ENCODE measurements around the gene ERN1. TPM values are rescaled to one million over a fixed set of nuclear protein-coding genes. Genes with fewer than 3 reads are reported as not detected.

ERN1 gene
- total and polyA plus RNA-seq, 2 of the 13 experiments (the other 11 are each of a cell fraction or from before 2014, with no cell fraction given), result 6.0 to 12.7 TPM

DNA sequence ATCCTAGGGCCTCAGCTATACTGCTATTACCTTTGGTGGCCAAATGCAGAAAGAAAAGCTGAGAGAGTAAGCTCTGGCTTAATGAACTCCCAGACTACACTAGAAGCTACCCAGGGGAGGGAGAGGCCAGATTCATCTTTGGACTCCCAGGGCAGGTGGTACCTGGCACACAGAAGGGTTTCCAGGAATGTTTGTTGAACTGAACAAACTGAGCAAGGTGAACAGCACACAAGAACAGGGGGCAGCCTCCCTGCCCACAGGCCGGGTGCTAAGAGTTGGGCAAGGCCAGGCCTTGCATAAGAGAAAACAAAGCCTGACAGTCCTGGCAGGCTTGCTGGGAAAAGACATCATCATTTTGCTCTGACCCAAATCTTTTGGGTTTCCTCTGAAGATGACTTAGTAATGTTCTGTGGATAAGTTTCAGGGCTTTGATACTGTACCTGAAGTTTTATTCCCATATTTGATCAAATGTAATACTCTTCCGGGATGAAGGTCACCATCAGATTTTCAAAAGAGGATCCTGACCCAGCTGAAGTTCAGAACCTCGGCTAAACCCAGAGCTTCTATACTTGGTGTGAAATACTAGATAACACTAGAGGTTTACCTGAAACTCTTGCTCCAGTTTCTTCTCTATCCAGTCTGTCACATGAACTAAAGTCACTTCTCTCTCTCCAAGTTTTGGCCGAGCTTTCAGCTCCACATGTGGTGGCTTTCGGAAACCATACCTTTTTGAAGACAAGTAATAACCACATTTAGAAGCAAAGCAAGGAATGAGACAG, 20.5 kb upstream of the ERN1 start (continued):
- TF ChIP-seq GABPB1 (CRISPR knock-in tag; IDR thresholded peaks at IDR 0.05) (peak; percentile 61), HOXA7 (CRISPR knock-in tag; IDR thresholded peaks at IDR 0.05) (no peak), ZNF7 (CRISPR knock-in tag; IDR thresholded peaks at IDR 0.05) (peak; percentile 67; the same call in 1 of the 2 replicates), NCOA5 (CRISPR knock-in tag; IDR thresholded peaks at IDR 0.05) (no peak; the same call in 1 of the 2 replicates), NCOA2 (CRISPR knock-in tag; IDR thresholded peaks at IDR 0.05) (peak; percentile 99), RBM22 (optimal IDR thresholded peaks at IDR 0.05; ENCODE audit: low read length) (peak; percentile 75), ZNF703 (CRISPR knock-in tag; IDR thresholded peaks at IDR 0.05; ENCODE audit: borderline replicate concordance) (peak; percentile 92), ZNF556 (CRISPR knock-in tag; IDR thresholded peaks at IDR 0.05; ENCODE audit: borderline replicate concordance) (peak; percentile 97), ZFP36 (IDR thresholded peaks at IDR 0.05; ENCODE audit: borderline replicate concordance, low read depth, low read length, partially characterized antibody) (no peak), ZNF781 (CRISPR knock-in tag; IDR thresholded peaks at IDR 0.05; ENCODE audit: borderline replicate concordance, not compliant biosample characterization) (peak; percentile 95), ZNF335 (CRISPR knock-in tag; IDR thresholded peaks at IDR 0.05) (peak; percentile 78), ZNF414 (CRISPR knock-in tag; IDR thresholded peaks at IDR 0.05) (no peak; the same call in 1 of the 2 replicates), MLX (CRISPR knock-in tag; IDR thresholded peaks at IDR 0.05) (peak; percentile 84), TBX3 (IDR thresholded peaks at IDR 0.05; ENCODE audit: borderline replicate concordance) (peak; percentile 96), HNF1B (CRISPR knock-in tag; IDR thresholded peaks at IDR 0.05) (peak; percentile 96), BRF2 (CRISPR knock-in tag; IDR thresholded peaks at IDR 0.05) (peak; percentile 94; the same call in 1 of the 2 replicates), ZMAT3 (CRISPR knock-in tag; conservative IDR thresholded peaks at IDR 0.05) (peak; percentile 74; the same call in 1 of the 2 replicates), MED1 (CRISPR knock-in tag; IDR thresholded peaks at IDR 0.05) (peak; percentile 99), ZFP82 (CRISPR knock-in tag; IDR thresholded peaks at IDR 0.05; ENCODE audit: borderline replicate concordance) (no peak), ZNF350 (CRISPR knock-in tag; IDR thresholded peaks at IDR 0.05; ENCODE audit: borderline replicate concordance, low read depth) (peak; percentile 99), ZNF205 (CRISPR knock-in tag; IDR thresholded peaks at IDR 0.05) (peak; percentile 97), SPEN (CRISPR knock-in tag; IDR thresholded peaks at IDR 0.05; ENCODE audit: low read depth) (peak; percentile 91)
- TF ChIP-seq, protein P1, sequence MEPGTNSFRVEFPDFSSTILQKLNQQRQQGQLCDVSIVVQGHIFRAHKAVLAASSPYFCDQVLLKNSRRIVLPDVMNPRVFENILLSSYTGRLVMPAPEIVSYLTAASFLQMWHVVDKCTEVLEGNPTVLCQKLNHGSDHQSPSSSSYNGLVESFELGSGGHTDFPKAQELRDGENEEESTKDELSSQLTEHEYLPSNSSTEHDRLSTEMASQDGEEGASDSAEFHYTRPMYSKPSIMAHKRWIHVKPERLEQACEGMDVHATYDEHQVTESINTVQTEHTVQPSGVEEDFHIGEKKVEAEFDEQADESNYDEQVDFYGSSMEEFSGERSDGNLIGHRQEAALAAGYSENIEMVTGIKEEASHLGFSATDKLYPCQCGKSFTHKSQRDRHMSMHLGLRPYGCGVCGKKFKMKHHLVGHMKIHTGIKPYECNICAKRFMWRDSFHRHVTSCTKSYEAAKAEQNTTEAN (CRISPR knock-in tag; conservative IDR thresholded peaks at IDR 0.05), result peak; percentile 96

All from HepG2 (cell line).